Progenitor cell of endocrine pancreas (in vitro differentiated cells): Measurements from ENCODE around the gene DUSP9. TPM values are rescaled to one million over a fixed set of nuclear protein-coding genes. Genes with fewer than 3 reads are reported as not detected.
A peak's percentile ranks its signal among the peaks of the same experiment; 100 is the strongest.
"Not testable (repeated sequence)": the region's sequence is repeated elsewhere in the genome, so short reads cannot be mapped to it uniquely, and the experiment has no call there.

ENCODE experiments used
- DNase-seq: peaks from one replicate; pipeline ENCODE4 v3.0.0; 2021; ENCODE audit warnings: low spot score; ENCODE audit not compliant: unreplicated experiment
- H3K27ac Mint-ChIP-seq: 2 replicates; pipeline ENCODE4 v1.8.0; 2021; ENCODE audit warnings: mild to moderate bottlenecking, moderate library complexity, mixed read lengths
- H3K27me3 Mint-ChIP-seq: 2 replicates; pipeline ENCODE4 v1.8.0; 2021; ENCODE audit warnings: mixed read lengths
- H3K36me3 Mint-ChIP-seq: 2 replicates; pipeline ENCODE4 v1.8.0; 2022; ENCODE audit warnings: mixed read lengths; ENCODE audit not compliant: insufficient read depth
- H3K4me1 Mint-ChIP-seq: 2 replicates; pipeline ENCODE4 v1.8.0; 2021; ENCODE audit warnings: low read depth, mixed read lengths
- H3K4me3 Mint-ChIP-seq: 2 replicates; pipeline ENCODE4 v1.8.0; 2021; ENCODE audit warnings: low read depth, mild to moderate bottlenecking, moderate library complexity, mixed read lengths
- H3K9me3 Mint-ChIP-seq: 2 replicates; pipeline ENCODE4 v1.8.0; 2021; ENCODE audit warnings: low read depth, mixed read lengths
- total RNA-seq: library from RNA; stranded (reverse); gene quantifications from 2 replicates; pipeline ENCODE4 v1.2.1, GENCODE V29; 2021
- TF ChIP-seq, protein P1 (sequence below): fragments of 200-600 bp; sonication (generic); IDR thresholded peaks from one replicate; pipeline ENCODE4 v1.5.0; 2021; ENCODE audit warnings: antibody characterized with exemption, mild to moderate bottlenecking; ENCODE audit not compliant: unreplicated experiment

DUSP9 gene
- total RNA-seq, 1 donor from 2014 or later: 36.5 TPM

DNA sequence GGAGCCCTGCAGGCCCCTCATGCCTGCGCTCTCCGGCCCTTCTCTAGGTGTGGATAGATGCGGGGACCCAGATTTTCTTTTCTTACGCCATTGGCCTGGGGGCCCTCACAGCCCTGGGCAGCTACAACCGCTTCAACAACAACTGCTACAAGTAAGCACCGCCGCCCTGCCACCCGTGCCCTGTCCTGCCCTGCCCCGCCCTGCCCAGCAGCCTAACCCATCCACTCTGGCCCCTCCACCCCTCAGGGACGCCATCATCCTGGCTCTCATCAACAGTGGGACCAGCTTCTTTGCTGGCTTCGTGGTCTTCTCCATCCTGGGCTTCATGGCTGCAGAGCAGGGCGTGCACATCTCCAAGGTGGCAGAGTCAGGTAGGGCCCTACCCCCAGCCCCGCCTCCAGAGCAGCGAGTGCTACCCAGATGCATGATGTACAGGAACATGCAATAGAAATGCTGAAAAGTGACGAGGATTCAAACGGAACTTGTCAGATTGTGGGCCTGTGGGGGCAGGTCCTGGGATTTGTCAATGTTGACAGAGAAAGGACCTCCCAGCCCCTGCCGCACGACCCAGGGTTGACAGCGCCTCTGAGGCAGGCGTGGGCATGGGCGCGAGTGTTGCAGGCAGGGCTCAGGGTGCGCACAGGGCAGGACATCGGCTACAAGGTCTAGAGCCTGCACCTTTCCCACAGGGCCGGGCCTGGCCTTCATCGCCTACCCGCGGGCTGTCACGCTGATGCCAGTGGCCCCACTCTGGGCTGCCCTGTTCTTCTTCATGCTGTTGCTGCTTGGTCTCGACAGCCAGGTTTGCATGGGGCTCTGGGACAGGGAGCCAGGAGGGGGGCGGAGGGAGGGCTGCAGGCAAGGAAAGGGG lies 46.4 kb downstream of the DUSP9 start:
- H3K9me3 Mint-ChIP-seq: no peaks in the 10 kb centered on the region
- H3K27ac Mint-ChIP-seq: no peak overlapping the region
- no peaks in the 10 kb centered on the region for H3K27me3 Mint-ChIP-seq
- peaks cover 1% of the 10 kb centered on the region for H3K36me3 Mint-ChIP-seq
- TF ChIP-seq, protein P1, sequence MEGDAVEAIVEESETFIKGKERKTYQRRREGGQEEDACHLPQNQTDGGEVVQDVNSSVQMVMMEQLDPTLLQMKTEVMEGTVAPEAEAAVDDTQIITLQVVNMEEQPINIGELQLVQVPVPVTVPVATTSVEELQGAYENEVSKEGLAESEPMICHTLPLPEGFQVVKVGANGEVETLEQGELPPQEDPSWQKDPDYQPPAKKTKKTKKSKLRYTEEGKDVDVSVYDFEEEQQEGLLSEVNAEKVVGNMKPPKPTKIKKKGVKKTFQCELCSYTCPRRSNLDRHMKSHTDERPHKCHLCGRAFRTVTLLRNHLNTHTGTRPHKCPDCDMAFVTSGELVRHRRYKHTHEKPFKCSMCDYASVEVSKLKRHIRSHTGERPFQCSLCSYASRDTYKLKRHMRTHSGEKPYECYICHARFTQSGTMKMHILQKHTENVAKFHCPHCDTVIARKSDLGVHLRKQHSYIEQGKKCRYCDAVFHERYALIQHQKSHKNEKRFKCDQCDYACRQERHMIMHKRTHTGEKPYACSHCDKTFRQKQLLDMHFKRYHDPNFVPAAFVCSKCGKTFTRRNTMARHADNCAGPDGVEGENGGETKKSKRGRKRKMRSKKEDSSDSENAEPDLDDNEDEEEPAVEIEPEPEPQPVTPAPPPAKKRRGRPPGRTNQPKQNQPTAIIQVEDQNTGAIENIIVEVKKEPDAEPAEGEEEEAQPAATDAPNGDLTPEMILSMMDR: no peak
- H3K4me1 Mint-ChIP-seq: no peaks in the 10 kb centered on the region
- DNase-seq: no peak
- no peak overlapping the region for H3K4me3 Mint-ChIP-seq

DNA sequence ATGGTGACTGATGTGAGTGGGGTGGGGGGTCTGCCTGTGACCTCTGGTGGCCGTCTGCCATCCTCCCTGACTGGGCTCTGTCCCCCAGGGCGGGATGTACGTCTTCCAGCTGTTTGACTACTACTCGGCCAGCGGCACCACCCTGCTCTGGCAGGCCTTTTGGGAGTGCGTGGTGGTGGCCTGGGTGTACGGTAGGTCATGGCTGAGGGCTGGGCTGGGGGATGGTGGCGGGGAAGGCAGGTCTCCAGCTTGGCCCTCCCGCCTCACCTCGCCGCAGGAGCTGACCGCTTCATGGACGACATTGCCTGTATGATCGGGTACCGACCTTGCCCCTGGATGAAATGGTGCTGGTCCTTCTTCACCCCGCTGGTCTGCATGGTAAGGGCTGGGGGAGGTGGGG lies 47.3 kb downstream of the DUSP9 start:
- H3K27me3 Mint-ChIP-seq, H3K36me3 Mint-ChIP-seq, DNase-seq, H3K4me3 Mint-ChIP-seq, H3K4me1 Mint-ChIP-seq, H3K27ac Mint-ChIP-seq, H3K9me3 Mint-ChIP-seq: not testable (repeated sequence)

DNA sequence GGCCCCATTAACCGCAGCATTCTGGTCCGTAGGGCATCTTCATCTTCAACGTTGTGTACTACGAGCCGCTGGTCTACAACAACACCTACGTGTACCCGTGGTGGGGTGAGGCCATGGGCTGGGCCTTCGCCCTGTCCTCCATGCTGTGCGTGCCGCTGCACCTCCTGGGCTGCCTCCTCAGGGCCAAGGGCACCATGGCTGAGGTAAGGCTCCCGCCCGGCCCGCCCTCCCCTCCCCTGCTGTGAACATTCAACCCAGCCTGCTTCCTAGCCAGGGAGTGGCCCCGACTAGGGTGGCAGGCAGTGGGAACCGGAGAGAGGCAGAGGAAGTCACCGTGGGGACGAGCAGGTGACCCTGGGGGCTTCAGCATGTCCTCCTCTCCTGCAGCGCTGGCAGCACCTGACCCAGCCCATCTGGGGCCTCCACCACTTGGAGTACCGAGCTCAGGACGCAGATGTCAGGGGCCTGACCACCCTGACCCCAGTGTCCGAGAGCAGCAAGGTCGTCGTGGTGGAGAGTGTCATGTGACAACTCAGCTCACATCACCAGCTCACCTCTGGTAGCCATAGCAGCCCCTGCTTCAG lies 47.8 kb downstream of the DUSP9 start:
- Mint-ChIP-seq H3K27ac (no peak overlapping the region), H3K4me1 (no peaks in the 10 kb centered on the region), H3K9me3 (no peaks in the 10 kb centered on the region), H3K36me3 (peaks cover 3% of the 10 kb centered on the region), H3K27me3 (no peaks in the 10 kb centered on the region), H3K4me3 (no peak overlapping the region)
- TF ChIP-seq, protein P1: no peak
- no peak for DNase-seq

DNA sequence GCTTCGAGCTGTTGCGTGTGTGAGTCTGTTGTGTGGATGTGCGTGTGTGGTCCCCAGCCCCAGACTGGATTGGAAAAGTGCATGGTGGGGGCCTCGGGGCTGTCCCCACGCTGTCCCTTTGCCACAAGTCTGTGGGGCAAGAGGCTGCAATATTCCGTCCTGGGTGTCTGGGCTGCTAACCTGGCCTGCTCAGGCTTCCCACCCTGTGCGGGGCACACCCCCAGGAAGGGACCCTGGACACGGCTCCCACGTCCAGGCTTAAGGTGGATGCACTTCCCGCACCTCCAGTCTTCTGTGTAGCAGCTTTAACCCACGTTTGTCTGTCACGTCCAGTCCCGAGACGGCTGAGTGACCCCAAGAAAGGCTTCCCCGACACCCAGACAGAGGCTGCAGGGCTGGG lies 49.1 kb downstream of the DUSP9 start:
- TF ChIP-seq, protein P1: no peak
- peaks cover 3% of the 10 kb centered on the region for H3K36me3 Mint-ChIP-seq
- no peak for DNase-seq
- H3K4me3 Mint-ChIP-seq: no peak overlapping the region
- H3K27me3 Mint-ChIP-seq: no peaks in the 10 kb centered on the region
- no peaks in the 10 kb centered on the region for H3K9me3 Mint-ChIP-seq
- no peaks in the 10 kb centered on the region for H3K4me1 Mint-ChIP-seq
- no peak overlapping the region for H3K27ac Mint-ChIP-seq

DNA sequence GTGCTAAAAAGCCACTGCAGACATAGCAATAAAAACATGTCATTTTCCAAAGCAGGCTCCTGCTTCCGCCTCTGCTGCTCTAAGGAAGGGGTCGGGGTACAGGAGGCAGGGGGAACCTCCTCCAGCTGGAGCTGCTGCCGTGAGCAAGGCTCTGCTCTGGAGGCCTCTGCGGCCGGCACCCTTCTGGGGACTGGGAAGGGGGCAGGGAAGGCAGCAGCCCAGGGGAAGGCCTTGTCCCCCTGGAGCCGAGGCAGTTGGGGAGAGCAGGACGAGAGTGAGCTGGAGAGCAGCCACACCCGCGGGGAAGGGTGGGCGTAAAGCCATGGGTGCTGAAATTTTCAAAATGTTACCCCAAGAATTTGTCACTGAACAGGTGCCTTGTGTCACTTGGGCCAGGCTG lies 49.5 kb downstream of the DUSP9 start:
- H3K36me3 Mint-ChIP-seq, H3K27me3 Mint-ChIP-seq, DNase-seq, H3K4me1 Mint-ChIP-seq, H3K9me3 Mint-ChIP-seq, H3K4me3 Mint-ChIP-seq, H3K27ac Mint-ChIP-seq: not testable (repeated sequence)

DNA sequence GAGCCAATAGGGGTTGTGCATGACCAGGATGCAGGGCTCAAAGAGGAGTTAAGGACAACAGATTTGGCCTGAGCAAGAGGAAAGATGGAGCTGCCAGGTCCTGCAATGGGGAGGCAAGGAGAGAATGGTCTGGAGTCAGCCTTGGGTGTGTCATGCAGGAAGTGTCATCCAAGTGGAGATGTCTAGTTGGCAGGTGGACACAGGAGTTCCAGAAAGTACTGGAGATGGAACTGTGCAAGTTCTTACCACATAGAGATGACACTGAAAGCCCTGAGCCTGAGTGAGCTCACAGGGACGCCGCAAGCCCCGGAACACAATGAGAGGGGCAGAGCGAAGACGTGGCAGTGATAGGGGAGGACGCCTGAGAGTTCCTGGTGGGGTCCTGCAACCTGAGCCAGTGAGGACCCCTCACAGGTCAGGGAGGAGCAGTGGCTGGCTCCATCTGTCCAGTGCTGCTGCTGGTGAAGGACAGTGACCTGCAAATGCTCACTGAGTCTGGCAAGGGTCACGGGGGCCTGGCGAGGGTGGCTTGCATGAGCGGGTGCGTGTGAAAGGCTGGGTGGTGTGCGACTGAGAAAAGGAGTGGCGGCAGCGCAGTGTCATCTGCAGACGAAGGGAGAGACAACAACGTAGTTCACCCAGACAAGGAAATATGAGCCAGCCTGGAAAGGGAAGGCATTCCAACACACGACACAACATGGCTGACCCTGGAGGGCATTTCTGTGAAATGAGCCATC lies 50.2 kb downstream of the DUSP9 start:
- not testable (repeated sequence) for H3K4me3 Mint-ChIP-seq, H3K27me3 Mint-ChIP-seq, H3K36me3 Mint-ChIP-seq, DNase-seq, H3K4me1 Mint-ChIP-seq, H3K9me3 Mint-ChIP-seq
- peak overlapping the region; percentile 65 for H3K27ac Mint-ChIP-seq
